Fibroblast of mammary gland (primary cell): ENCODE data around the gene KCTD17.
"Not testable (repeated sequence)": the region's sequence is repeated elsewhere in the genome, so short reads cannot be mapped to it uniquely, and the experiment has no call there.

Experiments
- DNase-seq: peaks from one replicate; pipeline ENCODE4 v3.0.0-alpha.2; 2010; ENCODE audit warnings: low read depth
- H3K4me3 ChIP-seq: 2 replicates; pipeline ENCODE4 v1.5.1; 2011; ENCODE audit warnings: low read depth, mild to moderate bottlenecking, low read length, moderate library complexity; ENCODE audit not compliant: control insufficient read depth
- TF ChIP-seq, protein P1 (sequence below): conservative IDR thresholded peaks from 2 replicates; pipeline ENCODE4 v1.5.1; 2011; ENCODE audit warnings: low read depth, low read length, inconsistent platforms; ENCODE audit not compliant: control insufficient read depth, insufficient read depth

Gene KCTD17

DNA sequence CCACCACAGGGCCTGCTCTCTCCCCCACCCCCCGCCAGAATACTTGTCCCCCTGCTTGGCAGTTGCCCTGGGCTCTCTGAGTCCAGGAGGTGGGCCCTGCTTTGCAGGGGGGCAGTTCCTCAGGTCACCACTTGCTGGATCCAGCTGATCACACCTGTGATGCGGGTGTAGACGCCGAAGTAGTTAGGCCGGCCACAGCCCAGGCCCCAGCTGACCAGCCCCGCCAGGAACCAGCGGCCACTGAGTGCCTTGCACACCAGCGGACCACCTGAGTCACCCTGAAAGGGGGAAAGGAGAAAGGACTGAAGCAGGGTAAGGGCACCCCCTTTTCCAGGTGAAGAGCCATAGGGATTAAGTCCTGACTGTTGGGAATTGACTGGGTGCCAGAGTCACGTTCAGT lies 14.4 kb downstream of the KCTD17 start:
- DNase-seq, result no peak
- TF ChIP-seq, protein P1, sequence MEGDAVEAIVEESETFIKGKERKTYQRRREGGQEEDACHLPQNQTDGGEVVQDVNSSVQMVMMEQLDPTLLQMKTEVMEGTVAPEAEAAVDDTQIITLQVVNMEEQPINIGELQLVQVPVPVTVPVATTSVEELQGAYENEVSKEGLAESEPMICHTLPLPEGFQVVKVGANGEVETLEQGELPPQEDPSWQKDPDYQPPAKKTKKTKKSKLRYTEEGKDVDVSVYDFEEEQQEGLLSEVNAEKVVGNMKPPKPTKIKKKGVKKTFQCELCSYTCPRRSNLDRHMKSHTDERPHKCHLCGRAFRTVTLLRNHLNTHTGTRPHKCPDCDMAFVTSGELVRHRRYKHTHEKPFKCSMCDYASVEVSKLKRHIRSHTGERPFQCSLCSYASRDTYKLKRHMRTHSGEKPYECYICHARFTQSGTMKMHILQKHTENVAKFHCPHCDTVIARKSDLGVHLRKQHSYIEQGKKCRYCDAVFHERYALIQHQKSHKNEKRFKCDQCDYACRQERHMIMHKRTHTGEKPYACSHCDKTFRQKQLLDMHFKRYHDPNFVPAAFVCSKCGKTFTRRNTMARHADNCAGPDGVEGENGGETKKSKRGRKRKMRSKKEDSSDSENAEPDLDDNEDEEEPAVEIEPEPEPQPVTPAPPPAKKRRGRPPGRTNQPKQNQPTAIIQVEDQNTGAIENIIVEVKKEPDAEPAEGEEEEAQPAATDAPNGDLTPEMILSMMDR, result no peak
- no peak overlapping the region for H3K4me3 ChIP-seq

DNA sequence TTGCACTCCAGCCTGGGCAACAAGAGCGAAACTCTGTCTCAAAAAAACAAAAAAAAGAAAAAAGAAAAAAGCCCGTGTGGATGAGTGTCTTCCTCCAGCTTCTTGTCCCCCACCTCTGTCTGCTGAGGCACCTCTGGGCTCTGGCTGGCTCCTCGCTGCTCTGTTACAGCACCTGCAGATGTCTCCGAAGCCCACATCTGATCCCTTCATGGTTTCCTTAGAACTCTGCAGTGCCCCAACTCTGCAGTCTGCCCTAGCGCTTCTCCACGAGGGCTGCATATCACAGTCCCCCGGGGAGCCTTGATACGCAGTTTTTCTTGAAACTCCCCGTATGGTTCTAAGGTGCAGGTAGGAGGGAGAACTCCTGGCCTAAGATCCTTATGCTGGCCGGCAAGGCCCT lies 15.9 kb downstream of the KCTD17 start:
- DNase-seq, result no peak
- H3K4me3 ChIP-seq, result no peak overlapping the region
- TF ChIP-seq, protein P1, result no peak

DNA sequence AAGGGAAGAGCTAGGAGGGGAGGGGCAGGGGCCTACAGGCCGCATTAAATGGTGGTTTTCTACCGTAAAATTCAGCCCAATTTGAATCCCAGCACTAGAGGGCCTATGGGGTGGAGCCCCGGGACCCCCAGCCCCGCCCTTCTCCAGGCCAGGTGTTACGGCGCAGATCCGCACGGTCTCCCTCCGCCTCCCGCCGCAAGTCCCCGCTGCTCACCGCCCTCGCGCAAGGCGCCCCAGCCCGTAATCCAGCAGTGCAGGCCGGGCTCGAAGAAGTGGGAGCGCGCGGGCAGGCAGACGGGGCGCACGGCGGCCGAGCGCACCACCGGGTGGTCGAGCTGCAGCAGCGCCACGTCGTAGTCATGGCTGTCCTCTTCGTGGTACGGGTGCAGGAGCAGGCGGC lies 17.3 kb downstream of the KCTD17 start:
- TF ChIP-seq, protein P1, result no peak
- no peak overlapping the region for H3K4me3 ChIP-seq
- DNase-seq, result no peak

DNA sequence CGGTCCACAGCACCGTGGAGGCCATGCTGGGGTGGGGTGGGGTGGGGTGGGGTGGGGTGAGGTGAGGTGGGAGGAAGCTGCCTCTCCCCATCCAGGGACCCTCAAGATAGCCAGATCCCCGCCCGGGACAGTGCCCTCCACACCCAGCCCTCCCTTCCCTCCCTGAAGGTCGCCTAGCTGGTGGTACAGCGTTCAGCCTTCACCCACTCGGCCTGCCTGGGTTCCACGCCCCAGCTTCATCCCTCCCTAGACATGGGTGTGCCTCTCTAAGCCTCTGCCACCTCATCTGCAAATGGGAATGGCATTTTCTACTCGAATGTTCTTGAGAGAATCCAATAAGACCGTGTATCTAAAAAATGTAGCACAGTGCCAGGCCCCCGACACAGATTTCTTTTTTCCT lies 17.8 kb downstream of the KCTD17 start:
- no peak overlapping the region for H3K4me3 ChIP-seq
- TF ChIP-seq, protein P1, result no peak
- no peak for DNase-seq

DNA sequence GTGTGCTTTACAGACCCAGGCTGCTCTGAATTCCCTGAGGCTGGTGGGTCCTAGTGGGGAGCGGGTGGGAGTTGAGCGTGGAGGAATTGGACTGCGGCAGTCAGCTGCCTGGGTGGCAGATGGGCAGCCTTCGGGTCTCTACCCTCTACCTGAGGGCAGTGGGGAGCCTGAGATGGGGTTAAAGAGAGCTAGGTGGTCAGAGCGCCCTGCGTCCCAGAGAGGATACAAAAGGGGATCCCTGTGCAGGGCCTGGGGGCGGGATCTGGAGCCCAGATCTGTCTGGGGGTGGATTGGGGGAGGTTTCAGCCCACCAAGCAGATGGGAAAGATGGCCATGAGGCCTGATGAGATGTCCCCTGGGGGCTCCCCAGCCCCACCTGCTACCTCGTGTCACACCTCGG lies 18.2 kb downstream of the KCTD17 start:
- TF ChIP-seq, protein P1, result no peak

DNA sequence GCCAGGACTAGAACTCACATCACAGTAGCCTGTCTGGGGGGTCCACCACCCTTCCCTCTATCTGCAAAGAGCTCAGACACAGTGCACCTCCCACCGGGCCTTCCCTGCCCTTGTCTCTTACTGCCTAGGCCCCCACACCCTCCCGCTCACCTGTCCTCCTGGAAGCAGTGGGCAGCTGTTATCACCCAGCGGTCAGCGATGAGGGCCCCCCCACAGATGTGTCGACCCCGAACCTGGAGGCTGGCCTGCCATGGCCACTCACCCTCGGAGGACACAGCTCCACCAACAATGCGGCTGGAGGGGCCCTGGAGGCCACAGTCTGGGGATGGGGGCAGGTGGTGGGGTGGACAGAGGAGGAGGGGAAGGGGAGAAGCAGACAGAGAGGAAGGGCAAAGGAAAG lies 18.8 kb downstream of the KCTD17 start:
- no peak overlapping the region for H3K4me3 ChIP-seq
- TF ChIP-seq, protein P1, result no peak
- DNase-seq, result no peak

More for the DNA sequence above, 18.2 kb downstream of the KCTD17 start:
- H3K4me3 ChIP-seq, result no peak overlapping the region
- DNase-seq, result no peak

DNA sequence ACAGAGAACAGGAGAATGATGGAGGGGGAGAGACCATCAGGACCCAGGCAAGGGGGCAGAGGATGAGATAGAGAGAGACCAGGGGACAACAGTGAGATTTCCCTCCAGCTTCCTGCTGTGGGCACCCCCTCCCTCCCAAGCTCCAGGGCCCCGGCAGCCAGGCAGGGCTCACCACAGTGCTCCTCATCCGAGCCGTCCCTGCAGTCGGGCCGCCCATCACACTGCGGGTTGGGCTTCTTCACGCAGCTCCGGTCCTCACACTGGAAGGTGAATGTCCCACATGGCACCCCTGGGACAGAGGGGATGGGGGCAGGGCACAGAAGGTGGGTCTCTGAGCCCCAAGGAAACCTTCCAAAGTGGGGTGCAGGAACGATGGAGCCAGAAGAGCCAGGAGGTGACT lies 19.2 kb downstream of the KCTD17 start:
- no peak overlapping the region for H3K4me3 ChIP-seq
- no peak for DNase-seq
- TF ChIP-seq, protein P1, result no peak

DNA sequence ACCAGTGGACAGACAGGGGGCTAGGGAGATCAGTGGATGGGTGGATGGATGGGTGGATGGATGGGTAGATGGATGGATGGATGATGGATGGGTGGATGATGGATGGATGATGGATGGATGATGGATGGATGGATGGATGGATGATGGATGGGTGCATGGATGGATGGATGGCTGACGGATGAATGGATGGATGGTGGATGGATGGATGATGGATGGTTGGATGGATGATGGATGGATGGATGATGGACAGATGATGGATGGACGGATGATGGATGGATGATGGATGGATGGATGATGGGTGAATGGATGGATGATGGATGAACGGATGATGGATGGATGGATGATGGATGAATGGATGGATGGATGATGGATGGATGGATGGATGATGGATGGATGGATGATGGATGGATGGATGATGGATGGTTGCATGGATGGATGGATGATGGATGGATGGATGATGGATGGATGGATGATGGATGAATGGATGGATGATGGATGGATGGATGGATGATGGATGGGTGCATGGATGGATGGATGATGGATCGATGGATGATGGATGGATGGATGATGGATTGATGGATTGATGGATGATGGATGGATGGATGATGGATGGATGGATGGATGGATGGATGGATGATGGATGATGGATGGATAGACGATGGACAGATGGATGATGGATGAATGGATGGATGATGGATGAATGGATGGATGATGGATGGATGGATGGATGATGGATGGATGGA lies 20.5 kb downstream of the KCTD17 start:
- not testable (repeated sequence) for H3K4me3 ChIP-seq, DNase-seq
